Astrocyte of the spinal cord (primary cell): ENCODE data around the gene NBEAL1.
A peak's percentile ranks its signal among the peaks of the same experiment; 100 is the strongest.
"Not testable (repeated sequence)": the region's sequence is repeated elsewhere in the genome, so short reads cannot be mapped to it uniquely, and the experiment has no call there.

Source experiments
- DNase-seq: peaks from one replicate; pipeline ENCODE4 v3.0.0; 2011; ENCODE audit warnings: low read depth, low spot score
- H3K4me3 ChIP-seq: 2 replicates; pipeline ENCODE4 v1.5.1; 2011; ENCODE audit warnings: low read depth, mild to moderate bottlenecking, low read length, moderate library complexity
- CTCF ChIP-seq: IDR thresholded peaks from 2 replicates; pipeline ENCODE4 v1.5.1; 2012; ENCODE audit warnings: low read depth, mild to moderate bottlenecking, low read length, inconsistent platforms
- in situ Hi-C: cut with HindIII; loops from 2 replicates; pipeline ENCODE4 v1.10.0; 2017; ENCODE audit warnings: low sequenced_read_pairs

NBEAL1 gene

GRCh38 chr2:203014456-203015199 lies at the start of gene NBEAL1:
NBEAL1 (plus strand) TSS chr2:203014875; CDS start chr2:203016385, 1,510 bp downstream.
- no peak for TF ChIP-seq CTCF
- peak within 1 kb of the TSS; percentile 78 for H3K4me3 ChIP-seq
- in situ Hi-C loops, result no loop called here
- peak; percentile 100 for DNase-seq

GRCh38 chr2:202965810-202966460 lies 48.7 kb upstream of the NBEAL1 start:
- in situ Hi-C loops, result no loop called here
- no peak overlapping the region for H3K4me3 ChIP-seq
- peak; percentile 68 for DNase-seq
- TF ChIP-seq CTCF, result no peak

- H3K4me3 ChIP-seq, in situ Hi-C loops, DNase-seq: not testable (repeated sequence)
Observed at GRCh38 chr2:202969404-202969803, 45.3 kb upstream of the NBEAL1 start.

GRCh38 chr2:202976809-202977208 lies 37.9 kb upstream of the NBEAL1 start:
- DNase-seq, result no peak
- in situ Hi-C loops, result no loop called here
- no peak overlapping the region for H3K4me3 ChIP-seq
- no peak for TF ChIP-seq CTCF

GRCh38 chr2:202982779-202983491 lies 31.7 kb upstream of the NBEAL1 start:
- DNase-seq, result no peak
- H3K4me3 ChIP-seq, result no peak overlapping the region
- TF ChIP-seq CTCF, result no peak
- in situ Hi-C loops, result no loop called here

GRCh38 chr2:202989749-202990148 lies 24.9 kb upstream of the NBEAL1 start:
- H3K4me3 ChIP-seq, result no peak overlapping the region
- no peak for TF ChIP-seq CTCF
- DNase-seq, result no peak
- in situ Hi-C loops, result no loop called here

GRCh38 chr2:202990501-202990900 lies 24.2 kb upstream of the NBEAL1 start:
- in situ Hi-C loops, result no loop called here
- no peak for TF ChIP-seq CTCF
- no peak for DNase-seq
- H3K4me3 ChIP-seq, result no peak overlapping the region

- in situ Hi-C loops, H3K4me3 ChIP-seq: not testable (repeated sequence)
Observed at GRCh38 chr2:202997113-202997512, 17.6 kb upstream of the NBEAL1 start.

More at GRCh38 chr2:202997113-202997512, 17.6 kb upstream of the NBEAL1 start:
- not testable (repeated sequence) for DNase-seq
